GM18526 (cell line): ENCODE measurements around the gene RAB14.

Experiments used
- POLR2A ChIP-seq: IDR thresholded peaks from 3 replicates; pipeline ENCODE4 v1.6.1; 2011; ENCODE audit not compliant: insufficient read length; ENCODE audit errors: extremely low read depth

Gene RAB14

GRCh38 chr9:121206516-121207370 is 5.1 kb upstream of the RAB14 start:
- TF ChIP-seq POLR2A = no peak

DNA sequence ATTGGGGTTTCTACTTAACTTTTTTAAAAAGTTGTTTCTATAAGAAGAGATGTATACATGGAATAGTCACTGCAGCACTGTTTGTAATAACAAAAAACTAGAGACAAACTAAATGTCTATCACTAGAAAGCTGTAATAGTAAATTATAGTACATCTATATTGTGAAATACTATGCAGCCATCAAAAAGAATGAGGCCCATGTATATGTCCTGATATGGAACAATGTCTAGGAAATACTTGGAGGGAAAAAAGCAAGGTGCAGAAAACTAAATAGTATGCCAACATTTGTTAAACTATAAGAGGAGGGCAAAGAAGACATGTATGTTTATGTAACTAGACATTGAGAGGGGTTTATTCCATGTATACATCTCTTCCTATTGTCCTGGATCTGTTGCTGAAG is 2.9 kb upstream of the RAB14 start:
- TF ChIP-seq POLR2A = no peak

DNA sequence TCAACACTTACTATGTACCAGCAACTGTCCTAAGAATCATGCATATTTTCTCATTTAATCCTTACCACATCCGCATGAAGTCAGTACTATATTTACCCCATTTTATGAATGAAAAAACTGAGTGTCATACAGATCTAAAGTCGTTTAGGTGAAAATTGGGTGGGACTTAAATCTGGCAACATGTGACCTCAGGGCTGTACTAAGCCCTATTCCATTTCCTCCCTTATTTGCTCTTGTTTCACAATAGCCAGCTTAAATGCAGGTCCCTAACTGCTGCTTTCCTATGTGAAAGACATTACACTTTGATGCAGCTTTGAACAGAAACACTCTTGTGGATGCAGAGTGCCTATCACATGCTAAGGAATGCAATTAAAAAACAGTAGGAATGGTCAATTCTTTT is 2.5 kb upstream of the RAB14 start:
- TF ChIP-seq POLR2A = no peak

DNA sequence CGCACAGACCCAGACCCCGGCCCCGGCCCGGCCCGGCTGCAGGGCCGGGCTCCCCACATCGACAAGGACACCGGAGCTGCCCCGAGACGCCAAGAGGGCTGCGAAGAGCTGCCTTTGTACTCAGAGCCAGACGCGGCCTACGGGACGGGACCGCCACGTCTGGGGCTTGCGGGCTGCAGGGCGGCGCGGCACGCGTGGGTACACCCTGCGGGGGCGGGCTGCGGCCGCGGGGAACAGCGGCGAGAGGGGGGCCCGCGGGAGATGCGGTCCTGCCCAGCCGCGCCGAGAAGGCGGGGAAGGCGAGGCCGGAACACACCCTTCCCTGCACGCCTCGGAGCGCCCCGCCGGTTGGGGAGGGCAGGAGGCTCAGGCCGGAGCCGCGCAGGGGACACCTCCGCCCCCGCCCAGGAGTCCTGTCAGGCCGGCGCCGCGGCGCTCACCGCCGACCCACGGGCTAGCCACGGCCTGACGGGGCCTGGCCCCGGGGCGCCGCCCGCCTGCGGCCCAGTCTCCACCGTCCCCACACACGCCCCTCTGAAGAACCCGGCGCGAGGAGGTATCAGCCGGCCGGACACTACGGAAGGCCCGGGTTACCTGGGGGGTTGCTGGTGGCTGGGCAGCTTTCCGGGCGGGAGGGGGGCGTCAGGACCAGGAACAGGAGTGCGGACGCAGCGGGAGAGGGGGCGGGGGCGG is 478 bp downstream of the RAB14 start:
- TF ChIP-seq POLR2A = no peak

DNA sequence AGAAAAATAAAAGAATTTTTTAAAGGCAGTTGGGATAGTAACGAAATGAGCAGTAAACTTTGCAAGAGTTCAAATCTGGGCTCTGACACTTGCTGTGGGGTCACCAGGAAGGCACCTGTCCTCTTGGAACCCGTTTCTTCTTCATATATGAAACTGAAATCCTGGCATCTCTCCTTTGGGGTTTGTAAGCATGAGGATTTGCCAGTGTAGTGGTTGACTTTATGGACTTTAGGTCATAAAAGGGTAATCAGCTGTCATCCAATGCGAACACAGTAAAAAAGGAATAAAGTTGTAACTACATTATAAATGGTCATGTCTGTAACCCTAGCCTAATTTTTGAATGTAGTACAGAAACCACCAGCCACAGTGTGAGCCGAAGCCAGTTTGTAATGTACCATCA is 1.3 kb downstream of the RAB14 start:
- TF ChIP-seq POLR2A = no peak

- TF ChIP-seq POLR2A = no peak
Observed at GRCh38 chr9:121199921-121200320, 1.7 kb downstream of the RAB14 start.

DNA sequence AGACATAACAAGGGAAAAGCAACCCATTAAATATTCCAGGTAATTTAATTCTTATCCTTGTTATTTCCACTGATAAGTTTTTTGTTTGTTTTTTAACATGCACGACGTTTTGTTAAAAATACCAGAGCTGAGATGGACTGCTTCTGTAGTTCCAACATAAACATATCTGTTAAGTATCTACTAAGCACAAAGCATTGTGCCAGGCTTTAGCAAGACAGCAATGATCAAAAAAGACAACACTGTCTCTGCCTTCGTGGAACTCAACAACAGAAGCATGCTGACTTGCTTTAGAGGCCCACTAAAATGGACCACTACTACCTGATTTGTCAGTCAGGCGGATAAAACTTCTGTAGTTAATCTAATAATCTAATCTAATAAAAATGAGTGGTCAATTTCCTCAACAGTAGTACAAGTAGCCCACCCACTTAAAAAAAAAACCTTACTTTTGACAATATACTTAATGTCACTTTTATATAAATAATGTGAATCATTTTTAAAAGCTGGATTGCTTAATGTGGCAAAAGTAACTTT is 3.1 kb downstream of the RAB14 start:
- TF ChIP-seq POLR2A = no peak

DNA sequence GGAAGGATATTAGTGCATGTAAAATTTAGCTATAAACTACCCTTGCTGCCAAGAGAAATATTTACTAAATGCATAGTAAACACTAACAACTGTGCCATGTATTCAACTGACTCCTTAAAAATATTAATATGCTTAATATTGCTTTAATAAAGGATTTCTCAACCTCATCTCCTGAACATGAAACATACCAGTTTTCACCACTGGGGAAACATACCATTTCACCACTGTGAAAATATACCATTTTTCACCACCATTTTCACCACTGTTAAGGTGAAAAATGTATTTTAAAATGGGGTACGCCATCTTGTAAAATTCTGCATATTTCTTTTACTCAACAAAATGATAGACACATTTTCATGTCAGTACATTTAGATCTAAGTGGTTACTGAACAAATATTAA is 4.5 kb downstream of the RAB14 start:
- TF ChIP-seq POLR2A = no peak

DNA sequence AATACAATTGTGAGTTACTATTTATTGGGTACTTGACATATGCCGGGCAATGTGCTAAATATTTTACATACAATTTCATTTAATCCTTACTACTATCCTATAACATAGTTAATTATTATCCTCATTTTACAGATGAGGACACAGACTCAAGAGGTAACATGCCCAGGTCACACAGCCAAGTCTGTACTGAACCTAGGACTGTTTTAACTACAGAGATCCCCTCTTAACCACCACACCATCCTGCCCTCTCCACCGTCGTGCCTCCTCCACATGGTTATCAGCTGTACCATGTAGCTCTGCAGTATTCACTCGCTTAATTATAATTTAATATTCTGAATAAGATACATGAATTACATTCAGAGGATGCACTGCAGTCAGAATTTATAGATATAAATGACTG is 5.3 kb downstream of the RAB14 start:
- no peak for TF ChIP-seq POLR2A

- TF ChIP-seq POLR2A = no peak
Observed at GRCh38 chr9:121194730-121195129, 6.9 kb downstream of the RAB14 start.

- TF ChIP-seq POLR2A = no peak
Observed at GRCh38 chr9:121192959-121193640, 8.6 kb downstream of the RAB14 start.

DNA sequence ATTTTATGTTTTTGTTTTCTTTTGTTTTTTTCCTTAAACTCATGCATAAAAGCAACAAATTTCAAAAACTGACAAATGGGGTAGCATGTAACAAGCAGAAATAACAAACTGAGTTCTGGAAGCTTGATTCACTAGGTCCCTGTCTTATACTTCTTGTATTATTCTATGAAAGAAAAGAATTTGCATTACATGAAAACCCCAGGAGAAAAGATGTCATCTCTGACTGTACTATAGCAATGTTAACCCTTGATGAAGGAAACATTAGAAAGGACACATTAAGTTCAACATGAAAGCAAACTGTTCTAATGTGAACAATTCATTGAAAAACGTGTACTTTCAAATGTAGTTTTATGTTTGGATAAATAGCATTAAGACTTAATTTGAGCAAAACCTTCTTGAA is 9.2 kb downstream of the RAB14 start:
- no peak for TF ChIP-seq POLR2A

- TF ChIP-seq POLR2A = no peak
Observed at GRCh38 chr9:121191235-121191634, 10.4 kb downstream of the RAB14 start.

DNA sequence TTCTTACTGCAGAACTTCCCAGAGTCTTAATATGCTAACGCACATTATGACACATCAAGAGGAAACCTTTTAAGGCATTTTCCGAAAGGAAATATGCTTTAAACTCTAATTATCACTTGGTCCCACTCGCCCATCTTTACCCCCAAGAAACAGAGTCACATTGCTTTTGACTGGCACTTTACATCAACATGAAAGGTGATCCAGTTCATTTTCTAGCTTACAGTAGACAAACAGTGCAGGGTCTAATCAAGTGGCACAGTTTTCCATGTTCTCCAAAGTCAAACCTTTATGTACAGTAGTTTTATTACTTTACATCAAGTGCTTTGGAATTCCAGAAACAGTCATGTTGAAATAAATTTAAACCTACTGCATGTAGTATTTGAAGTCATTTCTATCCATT is 12.0 kb downstream of the RAB14 start:
- TF ChIP-seq POLR2A = no peak

DNA sequence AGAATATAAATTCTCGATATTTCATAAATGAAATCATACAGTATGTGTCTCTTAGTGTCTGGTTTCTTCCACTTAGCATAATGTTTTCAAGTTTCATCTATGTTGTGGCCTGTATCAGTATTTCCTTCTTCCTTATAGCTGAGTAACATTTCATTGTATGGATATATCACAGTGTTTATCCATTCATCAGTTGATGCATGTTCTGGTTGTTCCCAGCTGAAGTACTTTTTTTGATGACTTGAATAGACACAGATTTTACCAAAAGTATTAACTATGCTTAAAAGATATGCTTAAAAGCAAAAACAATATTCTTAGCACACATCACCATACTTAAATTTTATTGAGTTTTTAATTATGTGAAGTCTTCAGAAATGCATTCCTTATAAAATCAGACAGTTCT is 12.7 kb downstream of the RAB14 start:
- no peak for TF ChIP-seq POLR2A
